ENCODE data around the gene ATP9B.
A peak's percentile ranks its signal among the peaks of the same experiment; 100 is the strongest.

The ATP9B gene

DNA sequence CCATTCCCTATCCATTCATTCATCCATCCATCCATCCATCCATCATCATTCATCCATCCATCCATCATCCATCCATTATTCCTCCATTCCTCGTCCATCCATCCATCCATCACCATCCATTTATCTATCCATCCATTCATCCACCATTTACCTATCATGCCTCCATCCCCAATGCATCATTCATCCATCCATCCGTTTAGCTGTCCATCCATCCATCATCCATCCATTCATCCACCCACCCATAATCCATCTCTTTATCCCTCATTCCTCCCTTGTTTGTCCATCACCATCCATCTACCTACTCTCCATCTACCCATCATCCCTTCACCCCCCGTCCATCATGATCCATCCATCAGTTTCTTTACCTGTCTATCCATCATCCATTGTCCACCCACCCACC lies 340.1 kb downstream of the ATP9B start:
- CTCF ChIA-PET = interaction anchor here (0.6 kb wide), 1 partner anchor 13 kb away, joined by 3 read pairs; no protein-coding TSS in a partner anchor
- POLR2A ChIA-PET = no interaction called here

DNA sequence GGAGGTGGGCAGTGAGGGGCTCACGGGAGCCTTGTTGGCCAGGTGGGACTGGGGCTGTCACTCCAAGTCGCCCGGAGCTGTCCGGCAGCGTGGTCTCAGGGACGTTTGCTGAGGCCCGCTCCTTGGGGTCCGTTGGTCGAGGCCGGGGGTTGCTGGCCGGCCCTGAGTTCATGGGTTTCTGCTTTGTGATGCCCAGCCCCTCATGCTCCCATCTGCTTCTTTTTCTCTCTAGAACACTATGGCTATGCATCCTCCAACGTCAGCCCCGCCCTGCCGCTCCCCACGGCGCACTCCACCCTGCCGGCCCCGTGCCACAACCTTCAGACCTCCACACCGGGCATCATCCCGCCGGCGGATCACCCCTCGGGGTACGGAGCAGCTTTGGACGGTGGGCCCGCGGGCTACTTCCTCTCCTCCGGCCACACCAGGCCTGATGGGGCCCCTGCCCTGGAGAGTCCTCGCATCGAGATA lies 341.0 kb downstream of the ATP9B start:
- TF ChIP-seq SP2 (tag by site-specific recombination; IDR thresholded peaks at IDR 0.05) = no peak
- no peak for TF ChIP-seq ZNF621 (tag by site-specific recombination; IDR thresholded peaks at IDR 0.05)
- no peak for TF ChIP-seq TCF7L2 (IDR thresholded peaks at IDR 0.05; ENCODE audit: borderline replicate concordance, low read depth, low read length)
- no peak for TF ChIP-seq SETDB1 (IDR thresholded peaks at IDR 0.05; ENCODE audit: insufficient read length, low read length)
- no peak for TF ChIP-seq ZNF571 (tag by site-specific recombination; IDR thresholded peaks at IDR 0.05)
- no peak for TF ChIP-seq ZNF629 (tag by site-specific recombination; IDR thresholded peaks at IDR 0.05)
- TF ChIP-seq, protein P1, sequence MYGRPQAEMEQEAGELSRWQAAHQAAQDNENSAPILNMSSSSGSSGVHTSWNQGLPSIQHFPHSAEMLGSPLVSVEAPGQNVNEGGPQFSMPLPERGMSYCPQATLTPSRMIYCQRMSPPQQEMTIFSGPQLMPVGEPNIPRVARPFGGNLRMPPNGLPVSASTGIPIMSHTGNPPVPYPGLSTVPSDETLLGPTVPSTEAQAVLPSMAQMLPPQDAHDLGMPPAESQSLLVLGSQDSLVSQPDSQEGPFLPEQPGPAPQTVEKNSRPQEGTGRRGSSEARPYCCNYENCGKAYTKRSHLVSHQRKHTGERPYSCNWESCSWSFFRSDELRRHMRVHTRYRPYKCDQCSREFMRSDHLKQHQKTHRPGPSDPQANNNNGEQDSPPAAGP (tag by site-specific recombination; IDR thresholded peaks at IDR 0.05) = no peak
- TF ChIP-seq BCL11B (tag by site-specific recombination; IDR thresholded peaks at IDR 0.05; ENCODE audit: low read depth) = no peak
- TF ChIP-seq, protein P2, sequence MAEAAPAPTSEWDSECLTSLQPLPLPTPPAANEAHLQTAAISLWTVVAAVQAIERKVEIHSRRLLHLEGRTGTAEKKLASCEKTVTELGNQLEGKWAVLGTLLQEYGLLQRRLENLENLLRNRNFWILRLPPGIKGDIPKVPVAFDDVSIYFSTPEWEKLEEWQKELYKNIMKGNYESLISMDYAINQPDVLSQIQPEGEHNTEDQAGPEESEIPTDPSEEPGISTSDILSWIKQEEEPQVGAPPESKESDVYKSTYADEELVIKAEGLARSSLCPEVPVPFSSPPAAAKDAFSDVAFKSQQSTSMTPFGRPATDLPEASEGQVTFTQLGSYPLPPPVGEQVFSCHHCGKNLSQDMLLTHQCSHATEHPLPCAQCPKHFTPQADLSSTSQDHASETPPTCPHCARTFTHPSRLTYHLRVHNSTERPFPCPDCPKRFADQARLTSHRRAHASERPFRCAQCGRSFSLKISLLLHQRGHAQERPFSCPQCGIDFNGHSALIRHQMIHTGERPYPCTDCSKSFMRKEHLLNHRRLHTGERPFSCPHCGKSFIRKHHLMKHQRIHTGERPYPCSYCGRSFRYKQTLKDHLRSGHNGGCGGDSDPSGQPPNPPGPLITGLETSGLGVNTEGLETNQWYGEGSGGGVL (tag by site-specific recombination; IDR thresholded peaks at IDR 0.05) = no peak
- no peak for TF ChIP-seq ZNF175 (tag by site-specific recombination; IDR thresholded peaks at IDR 0.05)
- TF ChIP-seq ZNF423 (tag by site-specific recombination; IDR thresholded peaks at IDR 0.05) = no peak
- no peak for TF ChIP-seq ZNF558 (tag by site-specific recombination; IDR thresholded peaks at IDR 0.05)
- TF ChIP-seq ZNF76 (tag by site-specific recombination; IDR thresholded peaks at IDR 0.05; ENCODE audit: borderline replicate concordance, low read depth) = no peak
- CTCF ChIA-PET = no interaction called here
- no peak overlapping the region for H3K27ac ChIP-seq (ENCODE audit: extremely low read depth, low read depth, low read length)
- POLR2A ChIA-PET = no interaction called here
- H3K9me3 ChIP-seq (ENCODE audit: control insufficient read depth, insufficient read depth, low read depth, low read length) = no peaks in the 10 kb centered on the region
- no peak overlapping the region for H3K4me3 ChIP-seq (ENCODE audit: low read depth, low read length)
- no peaks in the 10 kb centered on the region for H3K4me1 ChIP-seq (ENCODE audit: control insufficient read depth, insufficient read depth, low read length)
- H3K36me3 ChIP-seq (ENCODE audit: control insufficient read depth in 2 of 2, insufficient read depth in 1 of 2, low read length in 2 of 2) = peaks cover 0 to 27% of the 10 kb centered on the region in 2 experiments; a peak in 1 of 3 replicates

More for the DNA sequence above, 340.1 kb downstream of the ATP9B start:
- H3K4me1 ChIP-seq (ENCODE audit: control insufficient read depth, insufficient read depth, low read length) = no peaks in the 10 kb centered on the region
- TF ChIP-seq ZNF366 (tag by site-specific recombination; conservative IDR thresholded peaks at IDR 0.05) = peak; percentile 97
- TF ChIP-seq ZBTB17 (tag by site-specific recombination; IDR thresholded peaks at IDR 0.05) = peak; percentile 81
- TF ChIP-seq EGR2 (tag by site-specific recombination; IDR thresholded peaks at IDR 0.05; ENCODE audit: low read depth) = no peak
- no peak for TF ChIP-seq ZNF792 (tag by site-specific recombination; IDR thresholded peaks at IDR 0.05)
- peaks cover 0 to 23% of the 10 kb centered on the region in 2 experiments; a peak in 1 of 3 replicates for H3K36me3 ChIP-seq (ENCODE audit: control insufficient read depth in 2 of 2, insufficient read depth in 1 of 2, low read length in 2 of 2)
- no peak overlapping the region for H3K27ac ChIP-seq (ENCODE audit: extremely low read depth, low read depth, low read length)
- H3K9me3 ChIP-seq (ENCODE audit: control insufficient read depth, insufficient read depth, low read depth, low read length) = no peaks in the 10 kb centered on the region
- no peak overlapping the region for H3K4me3 ChIP-seq (ENCODE audit: low read depth, low read length)

GRCh38 chr18:79410731-79411613 lies 341.8 kb downstream of the ATP9B start:
- no peaks in the 10 kb centered on the region for H3K9me3 ChIP-seq (ENCODE audit: control insufficient read depth, insufficient read depth, low read depth, low read length)
- ChIA-PET CTCF (interaction anchor here (0.6 kb wide), 1 partner anchor 486 kb away, joined by 3 read pairs; no protein-coding TSS in a partner anchor), POLR2A (no interaction called here)
- H3K36me3 ChIP-seq (ENCODE audit: control insufficient read depth in 2 of 2, insufficient read depth in 1 of 2, low read length in 2 of 2) = peaks cover 0 to 27% of the 10 kb centered on the region in 2 experiments; a peak in 1 of 3 replicates
- no peak overlapping the region for H3K4me3 ChIP-seq (ENCODE audit: low read depth, low read length)
- no peaks in the 10 kb centered on the region for H3K4me1 ChIP-seq (ENCODE audit: control insufficient read depth, insufficient read depth, low read length)
- no peak overlapping the region for H3K27ac ChIP-seq (ENCODE audit: extremely low read depth, low read depth, low read length)
- no peak for TF ChIP-seq KLF9 (tag by site-specific recombination; IDR thresholded peaks at IDR 0.05; ENCODE audit: low read depth)
- TF ChIP-seq HOXC10 (CRISPR knock-in tag; IDR thresholded peaks at IDR 0.05) = no peak
- TF ChIP-seq ZBTB48 (tag by site-specific recombination; IDR thresholded peaks at IDR 0.05) = no peak
- no peak for TF ChIP-seq ZNF302 (tag by site-specific recombination; IDR thresholded peaks at IDR 0.05; ENCODE audit: low read depth)
- no peak for TF ChIP-seq ZSCAN16 (tag by site-specific recombination; IDR thresholded peaks at IDR 0.05)
- no peak for TF ChIP-seq ZBTB20 (tag by site-specific recombination; IDR thresholded peaks at IDR 0.05)
- TF ChIP-seq, protein P3, sequence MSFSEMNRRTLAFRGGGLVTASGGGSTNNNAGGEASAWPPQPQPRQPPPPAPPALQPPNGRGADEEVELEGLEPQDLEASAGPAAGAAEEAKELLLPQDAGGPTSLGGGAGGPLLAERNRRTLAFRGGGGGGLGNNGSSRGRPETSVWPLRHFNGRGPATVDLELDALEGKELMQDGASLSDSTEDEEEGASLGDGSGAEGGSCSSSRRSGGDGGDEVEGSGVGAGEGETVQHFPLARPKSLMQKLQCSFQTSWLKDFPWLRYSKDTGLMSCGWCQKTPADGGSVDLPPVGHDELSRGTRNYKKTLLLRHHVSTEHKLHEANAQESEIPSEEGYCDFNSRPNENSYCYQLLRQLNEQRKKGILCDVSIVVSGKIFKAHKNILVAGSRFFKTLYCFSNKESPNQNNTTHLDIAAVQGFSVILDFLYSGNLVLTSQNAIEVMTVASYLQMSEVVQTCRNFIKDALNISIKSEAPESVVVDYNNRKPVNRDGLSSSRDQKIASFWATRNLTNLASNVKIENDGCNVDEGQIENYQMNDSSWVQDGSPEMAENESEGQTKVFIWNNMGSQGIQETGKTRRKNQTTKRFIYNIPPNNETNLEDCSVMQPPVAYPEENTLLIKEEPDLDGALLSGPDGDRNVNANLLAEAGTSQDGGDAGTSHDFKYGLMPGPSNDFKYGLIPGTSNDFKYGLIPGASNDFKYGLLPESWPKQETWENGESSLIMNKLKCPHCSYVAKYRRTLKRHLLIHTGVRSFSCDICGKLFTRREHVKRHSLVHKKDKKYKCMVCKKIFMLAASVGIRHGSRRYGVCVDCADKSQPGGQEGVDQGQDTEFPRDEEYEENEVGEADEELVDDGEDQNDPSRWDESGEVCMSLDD (tag by site-specific recombination; IDR thresholded peaks at IDR 0.05) = no peak
- no peak for TF ChIP-seq ZNF391 (tag by site-specific recombination; IDR thresholded peaks at IDR 0.05; ENCODE audit: borderline replicate concordance, low read depth)
- TF ChIP-seq, protein P1 (tag by site-specific recombination; IDR thresholded peaks at IDR 0.05) = no peak

Data from HEK293 (cell line).